ENCODE measurements around the gene FSIP1.

Gene FSIP1

GRCh38 chr15:39621976-39622375 lies 160.7 kb downstream of the FSIP1 start:
- no peak for DNase-seq (ENCODE audit: extremely low read depth, insufficient read length)

DNA sequence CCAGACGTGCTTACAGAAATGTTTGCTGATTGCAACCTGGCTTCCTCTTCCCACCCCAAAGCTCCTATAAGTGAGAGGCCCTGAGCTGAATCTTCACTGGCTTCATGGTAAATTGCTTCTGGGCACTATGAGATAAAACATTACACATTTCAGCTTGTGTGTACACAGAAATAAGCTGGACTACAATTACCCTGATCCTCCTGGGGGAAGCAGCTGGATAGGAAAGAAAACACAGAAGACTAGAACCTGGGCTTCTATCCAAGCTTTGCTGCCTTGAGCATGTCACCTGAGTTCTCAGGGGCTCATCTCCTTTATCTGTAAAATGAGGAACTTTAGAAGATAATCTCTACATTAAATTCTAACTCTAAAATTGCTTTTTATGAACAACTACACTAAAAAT lies 161.4 kb downstream of the FSIP1 start:
- H3K27me3 ChIP-seq (replicated peaks; ENCODE audit: control insufficient read depth, insufficient read depth, low read length): no peaks in the 10 kb centered on the region
- no peak overlapping the region for H3K4me3 ChIP-seq (replicated peaks; ENCODE audit: low read depth, low read length)
- TF ChIP-seq, protein P1, sequence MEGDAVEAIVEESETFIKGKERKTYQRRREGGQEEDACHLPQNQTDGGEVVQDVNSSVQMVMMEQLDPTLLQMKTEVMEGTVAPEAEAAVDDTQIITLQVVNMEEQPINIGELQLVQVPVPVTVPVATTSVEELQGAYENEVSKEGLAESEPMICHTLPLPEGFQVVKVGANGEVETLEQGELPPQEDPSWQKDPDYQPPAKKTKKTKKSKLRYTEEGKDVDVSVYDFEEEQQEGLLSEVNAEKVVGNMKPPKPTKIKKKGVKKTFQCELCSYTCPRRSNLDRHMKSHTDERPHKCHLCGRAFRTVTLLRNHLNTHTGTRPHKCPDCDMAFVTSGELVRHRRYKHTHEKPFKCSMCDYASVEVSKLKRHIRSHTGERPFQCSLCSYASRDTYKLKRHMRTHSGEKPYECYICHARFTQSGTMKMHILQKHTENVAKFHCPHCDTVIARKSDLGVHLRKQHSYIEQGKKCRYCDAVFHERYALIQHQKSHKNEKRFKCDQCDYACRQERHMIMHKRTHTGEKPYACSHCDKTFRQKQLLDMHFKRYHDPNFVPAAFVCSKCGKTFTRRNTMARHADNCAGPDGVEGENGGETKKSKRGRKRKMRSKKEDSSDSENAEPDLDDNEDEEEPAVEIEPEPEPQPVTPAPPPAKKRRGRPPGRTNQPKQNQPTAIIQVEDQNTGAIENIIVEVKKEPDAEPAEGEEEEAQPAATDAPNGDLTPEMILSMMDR (IDR thresholded peaks at IDR 0.05; ENCODE audit: insufficient read depth, low read length, poor library complexity, severe bottlenecking): no peak
- DNase-seq (ENCODE audit: extremely low read depth, insufficient read length): no peak
- no peaks in the 10 kb centered on the region for H3K36me3 ChIP-seq (ENCODE audit: control insufficient read depth, insufficient read depth, low read length)

More at GRCh38 chr15:39621976-39622375, 160.7 kb downstream of the FSIP1 start:
- H3K36me3 ChIP-seq (ENCODE audit: control insufficient read depth, insufficient read depth, low read length): no peaks in the 10 kb centered on the region
- no peaks in the 10 kb centered on the region for H3K27me3 ChIP-seq (replicated peaks; ENCODE audit: control insufficient read depth, insufficient read depth, low read length)
- no peak overlapping the region for H3K4me3 ChIP-seq (replicated peaks; ENCODE audit: low read depth, low read length)
- TF ChIP-seq, protein P1 (IDR thresholded peaks at IDR 0.05; ENCODE audit: insufficient read depth, low read length, poor library complexity, severe bottlenecking): no peak

DNA sequence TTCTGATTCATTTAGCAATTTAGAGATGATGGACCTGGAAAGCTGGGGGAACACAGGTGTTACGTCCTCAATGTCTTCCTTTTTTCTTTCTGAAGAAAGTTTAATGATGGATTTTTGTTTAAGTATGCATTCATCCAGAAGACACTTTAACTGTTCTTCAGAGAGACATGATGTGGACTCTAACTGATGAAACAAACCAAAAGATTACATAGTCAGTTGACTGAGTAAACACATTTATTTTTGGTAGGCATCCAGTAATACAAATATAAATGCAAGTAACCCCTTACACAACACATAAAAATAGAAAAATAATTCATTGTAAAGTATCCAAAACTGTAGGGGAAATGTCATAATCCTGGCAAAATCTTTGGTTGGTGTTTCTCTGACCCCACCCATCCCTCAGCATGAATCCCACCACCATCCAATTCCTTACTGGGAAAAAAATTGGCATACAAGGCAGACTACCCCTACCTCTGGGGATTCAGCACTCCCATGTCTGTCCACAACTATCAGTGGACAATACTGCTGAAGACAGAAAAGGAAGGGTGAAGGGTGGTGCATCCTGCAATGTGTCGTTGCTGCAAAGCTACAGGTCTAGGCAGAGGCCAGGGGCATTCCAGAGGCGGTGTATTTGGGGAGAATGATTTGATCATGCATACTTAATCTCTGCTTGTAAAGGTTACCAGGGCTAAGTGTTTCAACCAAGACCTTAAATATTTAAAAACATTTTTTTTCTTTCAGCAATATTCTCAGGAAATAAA lies 164.4 kb downstream of the FSIP1 start:
- DNase-seq (ENCODE audit: extremely low read depth, insufficient read length): no peak
- Histone ChIP-seq H3K4me3 (replicated peaks; ENCODE audit: low read depth, low read length) (no peak overlapping the region), H3K36me3 (ENCODE audit: control insufficient read depth, insufficient read depth, low read length) (no peaks in the 10 kb centered on the region), H3K27me3 (replicated peaks; ENCODE audit: control insufficient read depth, insufficient read depth, low read length) (no peaks in the 10 kb centered on the region)
- TF ChIP-seq, protein P1 (IDR thresholded peaks at IDR 0.05; ENCODE audit: insufficient read depth, low read length, poor library complexity, severe bottlenecking): no peak

- Histone ChIP-seq H3K27me3 (replicated peaks; ENCODE audit: control insufficient read depth, insufficient read depth, low read length) (no peaks in the 10 kb centered on the region), H3K36me3 (ENCODE audit: control insufficient read depth, insufficient read depth, low read length) (no peaks in the 10 kb centered on the region), H3K4me3 (replicated peaks; ENCODE audit: low read depth, low read length) (no peak overlapping the region)
- no peak for DNase-seq (ENCODE audit: extremely low read depth, insufficient read length)
- TF ChIP-seq, protein P1 (IDR thresholded peaks at IDR 0.05; ENCODE audit: insufficient read depth, low read length, poor library complexity, severe bottlenecking): no peak
Measured at GRCh38 chr15:39616731-39617455, 165.7 kb downstream of the FSIP1 start.

DNA sequence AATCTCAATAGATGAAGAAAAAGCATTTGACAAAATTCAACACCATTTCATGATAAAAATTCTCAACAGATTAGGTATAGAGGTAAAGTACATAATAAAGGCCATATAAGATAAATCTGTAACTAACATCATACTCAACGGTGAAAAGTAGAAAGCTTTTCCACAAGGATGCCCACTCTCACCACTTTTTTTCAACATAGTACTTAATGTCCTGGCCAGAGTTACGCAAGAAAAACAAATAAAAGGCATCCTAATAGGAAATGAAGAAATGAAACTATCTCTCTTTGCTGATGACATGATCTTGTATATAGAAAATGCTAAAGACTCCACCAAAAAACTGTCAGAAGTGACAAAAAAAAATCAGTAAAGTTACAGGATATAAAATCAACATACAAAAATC lies 168.8 kb downstream of the FSIP1 start:
- no peak for DNase-seq (ENCODE audit: extremely low read depth, insufficient read length)
- Histone ChIP-seq H3K4me3 (replicated peaks; ENCODE audit: low read depth, low read length) (no peak overlapping the region), H3K27me3 (replicated peaks; ENCODE audit: control insufficient read depth, insufficient read depth, low read length) (no peaks in the 10 kb centered on the region), H3K36me3 (ENCODE audit: control insufficient read depth, insufficient read depth, low read length) (no peaks in the 10 kb centered on the region)
- TF ChIP-seq, protein P1 (IDR thresholded peaks at IDR 0.05; ENCODE audit: insufficient read depth, low read length, poor library complexity, severe bottlenecking): no peak

All from GM06990 (cell line).